H9 (cell line): Measurements from ENCODE around the gene METTL27. TPM values are rescaled to one million over a fixed set of nuclear protein-coding genes. Genes with fewer than 3 reads are reported as not detected.
A peak's percentile ranks its signal among the peaks of the same experiment; 100 is the strongest.

Source experiments
- DNase-seq: peaks from one replicate; pipeline ENCODE4 v3.0.0-alpha.2; 2017
- H2AFZ ChIP-seq: one replicate; pipeline ENCODE4 v1.6.1; 2013; ENCODE audit warnings: mild to moderate bottlenecking, low read length, control low read depth, moderate library complexity
- H2AK5ac ChIP-seq: 2 replicates; pipeline ENCODE4 v1.6.1; 2013; ENCODE audit warnings: low read length, control low read depth, mixed read lengths; ENCODE audit not compliant: insufficient read length
- H2BK120ac ChIP-seq: one replicate; pipeline ENCODE4 v1.6.1; 2013; ENCODE audit warnings: low read depth, mild to moderate bottlenecking, low read length, control low read depth, inconsistent platforms; ENCODE audit not compliant: poor library complexity, severe bottlenecking
- H2BK12ac ChIP-seq: 2 replicates; pipeline ENCODE4 v1.6.1; 2013; ENCODE audit warnings: low read length, control low read depth, mixed read lengths, low read depth; ENCODE audit not compliant: insufficient read length
- H2BK15ac ChIP-seq: 2 replicates; pipeline ENCODE4 v1.6.1; 2013; ENCODE audit warnings: low read depth, low read length, control low read depth
- H2BK20ac ChIP-seq: one replicate; pipeline ENCODE4 v1.6.1; 2013; ENCODE audit warnings: low read depth, mild to moderate bottlenecking, low read length, control low read depth, inconsistent platforms; ENCODE audit not compliant: poor library complexity, severe bottlenecking
- H2BK5ac ChIP-seq: 2 replicates; pipeline ENCODE4 v1.6.1; 2013; ENCODE audit warnings: low read length, control low read depth, mixed read lengths; ENCODE audit not compliant: insufficient read length
- H3K14ac ChIP-seq: 2 replicates; pipeline ENCODE4 v1.6.1; 2013; ENCODE audit warnings: low read length, control low read depth; ENCODE audit not compliant: insufficient read depth
- H3K18ac ChIP-seq: 2 replicates; pipeline ENCODE4 v1.6.1; 2013; ENCODE audit warnings: low read depth, mild to moderate bottlenecking, mixed read lengths, low read length, control low read depth; ENCODE audit not compliant: insufficient read length
- H3K23ac ChIP-seq: 2 replicates; pipeline ENCODE4 v1.6.1; 2013; ENCODE audit warnings: low read length, control low read depth, mixed read lengths, low read depth; ENCODE audit not compliant: insufficient read length
- H3K23me2 ChIP-seq: 2 replicates; pipeline ENCODE4 v1.6.1; 2013; ENCODE audit warnings: low read depth, mild to moderate bottlenecking, mixed read lengths, low read length, control low read depth; ENCODE audit not compliant: insufficient read length, poor library complexity, severe bottlenecking
- H3K27ac ChIP-seq: 2 replicates; pipeline ENCODE4 v1.5.1; 2013; ENCODE audit warnings: low read length, control low read depth, mixed read lengths, low read depth; ENCODE audit not compliant: insufficient read length
- H3K27me3 ChIP-seq: 2 replicates; pipeline ENCODE4 v1.6.1; 2013; ENCODE audit warnings: low read length, control low read depth, inconsistent platforms; ENCODE audit not compliant: insufficient read depth
- H3K4ac ChIP-seq: 2 replicates; pipeline ENCODE4 v1.6.1; 2013; ENCODE audit warnings: low read depth, mild to moderate bottlenecking, control low read depth, inconsistent platforms, low read length, moderate library complexity
- H3K4me1 ChIP-seq: 2 replicates; pipeline ENCODE4 v1.6.1; 2013; ENCODE audit warnings: low read length, control low read depth, inconsistent platforms; ENCODE audit not compliant: insufficient read depth
- H3K4me2 ChIP-seq: 2 replicates; pipeline ENCODE4 v1.6.1; 2013; ENCODE audit warnings: low read length, control low read depth, mixed read lengths; ENCODE audit not compliant: insufficient read length, insufficient read depth
- H3K56ac ChIP-seq: 2 replicates; pipeline ENCODE4 v1.6.1; 2013; ENCODE audit warnings: low read depth, mild to moderate bottlenecking, mixed read lengths, low read length, control low read depth; ENCODE audit not compliant: insufficient read length
- H3K79me1 ChIP-seq: 2 replicates; pipeline ENCODE4 v1.6.1; 2013; ENCODE audit warnings: low read depth, mild to moderate bottlenecking, moderate library complexity, low read length, control low read depth, inconsistent platforms; ENCODE audit not compliant: insufficient read depth, poor library complexity, severe bottlenecking
- H3K79me2 ChIP-seq: 2 replicates; pipeline ENCODE4 v1.6.1; 2013; ENCODE audit warnings: low read length, control low read depth, inconsistent platforms; ENCODE audit not compliant: insufficient read depth
- H3K9ac ChIP-seq: 2 replicates; pipeline ENCODE4 v1.6.1; 2013; ENCODE audit warnings: low read length, control low read depth, mixed read lengths; ENCODE audit not compliant: insufficient read length; ENCODE audit errors: extremely low read depth
- H3K9me3 ChIP-seq: one replicate; pipeline ENCODE4 v1.6.1; 2013; ENCODE audit warnings: low read depth, low read length, inconsistent platforms; ENCODE audit not compliant: control insufficient read depth
- H3T11ph ChIP-seq: one replicate; pipeline ENCODE4 v1.6.1; 2013; ENCODE audit warnings: mild to moderate bottlenecking, low read length, control low read depth, inconsistent platforms
- H4K20me1 ChIP-seq: one replicate; pipeline ENCODE4 v1.6.1; 2013; ENCODE audit not compliant: control insufficient read depth, insufficient read length, insufficient read depth
- H4K5ac ChIP-seq: 2 replicates; pipeline ENCODE4 v1.6.1; 2013; ENCODE audit warnings: low read depth, mild to moderate bottlenecking, mixed read lengths, low read length, control low read depth; ENCODE audit not compliant: insufficient read length
- H4K8ac ChIP-seq: replicated peaks from 2 replicates; pipeline ENCODE4 v1.6.1; 2013; ENCODE audit warnings: low read length, control low read depth, mixed read lengths, low read depth; ENCODE audit not compliant: insufficient read length
- H4K91ac ChIP-seq: 2 replicates; pipeline ENCODE4 v1.6.1; 2013; ENCODE audit warnings: low read depth, mild to moderate bottlenecking, moderate library complexity, mixed read lengths, low read length, control low read depth; ENCODE audit not compliant: insufficient read length
- H3K27ac Mint-ChIP-seq, 3 experiments: 2 replicates in 2 of 3; 3 replicates in 1 of 3; pipeline ENCODE4 v1.8.0; 2020 to 2021; ENCODE audit warnings: mixed read lengths in 3 of 3, mild to moderate bottlenecking in 1 of 3, moderate library complexity in 1 of 3
- H3K27me3 Mint-ChIP-seq: 2 replicates; pipeline ENCODE4 v1.8.0; 2021; ENCODE audit warnings: low read depth, mild to moderate bottlenecking, moderate library complexity, mixed read lengths
- H3K36me3 Mint-ChIP-seq, 3 experiments: 2 replicates in 2 of 3; 3 replicates in 1 of 3; pipeline ENCODE4 v1.8.0; 2020 to 2021; ENCODE audit warnings: low read depth in 3 of 3, mixed read lengths in 3 of 3; ENCODE audit not compliant: insufficient read depth in 1 of 3
- H3K4me1 Mint-ChIP-seq, 2 experiments: 2 replicates each; pipeline ENCODE4 v1.8.0; 2020; ENCODE audit warnings: mixed read lengths in 2 of 2
- H3K4me3 Mint-ChIP-seq, 2 experiments: 2 replicates in 1 of 2; 3 replicates in 1 of 2; pipeline ENCODE4 v1.8.0; 2020 to 2021; ENCODE audit warnings: mild to moderate bottlenecking in 2 of 2, mixed read lengths in 2 of 2, moderate library complexity in 1 of 2
- H3K9me3 Mint-ChIP-seq, 2 experiments: 2 replicates in 1 of 2; 3 replicates in 1 of 2; pipeline ENCODE4 v1.8.0; 2020; ENCODE audit warnings: mild to moderate bottlenecking in 2 of 2, mixed read lengths in 2 of 2, moderate library complexity in 1 of 2
- WGBS: extraction: QIAGEN DNeasy Blood & Tissue Kit; methylation state at CpG from one replicate; pipeline ENCODE4 v1.1.7; 2013; ENCODE audit warnings: missing lambda C conversion rate, low lambda C conversion rate, mixed read lengths; ENCODE audit not compliant: insufficient read length; ENCODE audit errors: extremely low coverage; 5-methylcytosine and 5-hydroxymethylcytosine counted together
- total RNA-seq: library from RNA; stranded (reverse); gene quantifications from 2 replicates; pipeline ENCODE4 v1.2.1, GENCODE V29; 2021
- TF ChIP-seq, protein P1 (sequence below): fragments of 200-600 bp; sonication (generic); conservative IDR thresholded peaks from 3 replicates; pipeline ENCODE4 v1.8.0; 2021; ENCODE audit warnings: antibody characterized with exemption, mild to moderate bottlenecking

Gene METTL27
- total RNA-seq, 1 experiment from 2014 or later: 13.5 TPM

DNA sequence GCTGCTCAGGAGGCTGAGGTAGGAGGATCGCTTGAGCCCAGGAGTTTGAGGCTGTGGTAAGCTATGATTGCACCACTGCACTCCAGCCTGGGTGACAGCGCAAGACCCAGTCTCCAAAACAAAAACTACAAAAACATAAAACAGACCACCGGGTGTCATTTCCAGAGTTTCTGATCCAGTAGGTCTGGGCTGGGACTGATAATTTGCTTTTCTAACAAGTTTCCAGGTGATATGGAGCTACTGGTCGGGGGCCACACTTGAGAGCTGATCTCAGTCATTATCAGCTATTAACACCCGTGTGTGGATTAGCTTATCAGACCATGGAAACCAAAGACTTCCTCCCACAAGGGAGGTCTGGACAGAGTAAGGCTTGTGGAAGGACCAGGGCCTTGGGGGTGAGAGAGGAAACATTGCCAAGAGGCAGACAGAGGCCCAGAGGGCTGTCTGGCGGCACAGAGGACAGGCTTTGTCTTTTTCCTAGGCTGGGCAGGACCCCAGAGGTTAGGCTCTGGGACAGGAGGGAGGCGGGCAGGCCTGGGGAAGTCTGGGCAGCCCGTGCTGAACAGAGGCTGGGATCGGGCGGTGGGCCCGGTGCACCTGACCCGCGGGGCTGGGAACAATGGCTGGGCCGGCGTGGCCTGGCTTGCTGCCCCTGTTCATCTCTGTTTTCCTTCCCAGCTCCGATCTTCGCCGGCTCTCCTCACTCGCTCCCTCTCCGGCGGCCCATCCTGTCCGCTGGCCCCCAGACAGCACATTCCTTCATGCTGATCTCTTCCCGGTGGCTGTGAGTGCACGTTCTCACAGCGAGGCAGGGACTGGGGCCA is 43.9 kb upstream of the METTL27 start:
- Histone ChIP-seq H2BK12ac (no peak overlapping the region), H3K9ac (no peak overlapping the region), H2AK5ac (no peak overlapping the region), H3K4me2 (no peak overlapping the region), H3T11ph (no peak overlapping the region), H4K20me1 (no peaks in the 10 kb centered on the region), H2BK15ac (no peak overlapping the region), H3K23me2 (no peaks in the 10 kb centered on the region), H3K56ac (no peak overlapping the region), H4K5ac (no peak overlapping the region), H3K23ac (no peak overlapping the region), H4K91ac (no peak overlapping the region), H3K79me1 (no peaks in the 10 kb centered on the region), H3K79me2 (no peaks in the 10 kb centered on the region), H4K8ac (no peak overlapping the region), H2BK5ac (no peak overlapping the region), H3K27me3 (no peaks in the 10 kb centered on the region; the same call in 1 of the 2 replicates), H3K27ac (no peak overlapping the region), H2BK120ac (no peak overlapping the region), H2AFZ (no peak overlapping the region), H3K4me1 (no peaks in the 10 kb centered on the region), H3K4ac (no peak overlapping the region), H3K14ac (no peak overlapping the region), H3K9me3 (no peaks in the 10 kb centered on the region), H3K18ac (peak overlapping the region; percentile 16), H2BK20ac (no peak overlapping the region)
- Mint-ChIP-seq H3K27me3 (peaks cover 12% of the 10 kb centered on the region), H3K4me3 (no peak overlapping the region), H3K9me3 (no peaks in the 10 kb centered on the region), H3K36me3 (no peaks in the 10 kb centered on the region), H3K4me1 (peaks cover 3 to 17% of the 10 kb centered on the region in 2 experiments; a peak in 3 of 4 replicates), H3K27ac (peak overlapping the region in 2 of 3 experiments; percentile 3 to 55; a peak in 3 of 7 replicates)
- WGBS: no CpG with 5 or more reads among the region's 25 CpGs
- TF ChIP-seq, protein P1, sequence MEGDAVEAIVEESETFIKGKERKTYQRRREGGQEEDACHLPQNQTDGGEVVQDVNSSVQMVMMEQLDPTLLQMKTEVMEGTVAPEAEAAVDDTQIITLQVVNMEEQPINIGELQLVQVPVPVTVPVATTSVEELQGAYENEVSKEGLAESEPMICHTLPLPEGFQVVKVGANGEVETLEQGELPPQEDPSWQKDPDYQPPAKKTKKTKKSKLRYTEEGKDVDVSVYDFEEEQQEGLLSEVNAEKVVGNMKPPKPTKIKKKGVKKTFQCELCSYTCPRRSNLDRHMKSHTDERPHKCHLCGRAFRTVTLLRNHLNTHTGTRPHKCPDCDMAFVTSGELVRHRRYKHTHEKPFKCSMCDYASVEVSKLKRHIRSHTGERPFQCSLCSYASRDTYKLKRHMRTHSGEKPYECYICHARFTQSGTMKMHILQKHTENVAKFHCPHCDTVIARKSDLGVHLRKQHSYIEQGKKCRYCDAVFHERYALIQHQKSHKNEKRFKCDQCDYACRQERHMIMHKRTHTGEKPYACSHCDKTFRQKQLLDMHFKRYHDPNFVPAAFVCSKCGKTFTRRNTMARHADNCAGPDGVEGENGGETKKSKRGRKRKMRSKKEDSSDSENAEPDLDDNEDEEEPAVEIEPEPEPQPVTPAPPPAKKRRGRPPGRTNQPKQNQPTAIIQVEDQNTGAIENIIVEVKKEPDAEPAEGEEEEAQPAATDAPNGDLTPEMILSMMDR: no peak
- DNase-seq: peak; percentile 60
